GM21423 (cell line): ENCODE data around the gene HIVEP1.
"Not testable (repeated sequence)": the region's sequence is repeated elsewhere in the genome, so short reads cannot be mapped to it uniquely, and the experiment has no call there.

Experiments used
- ATAC-seq: cut with Tn5 transposase; IDR thresholded peaks from one replicate; pipeline ENCODE4 v1.9.1; 2021; ENCODE audit warnings: mild to moderate bottlenecking, moderate library complexity; ENCODE audit not compliant: unreplicated experiment

HIVEP1 gene

GRCh38 chr6:12082368-12082767, 70.3 kb downstream of the HIVEP1 start:
- no peak for ATAC-seq

GRCh38 chr6:12083302-12083701, 71.2 kb downstream of the HIVEP1 start:
- no peak for ATAC-seq

GRCh38 chr6:12083763-12084162, 71.7 kb downstream of the HIVEP1 start:
- no peak for ATAC-seq

- no peak for ATAC-seq
These were observed 72.6 kb downstream of the HIVEP1 start for GRCh38 chr6:12084681-12085080.

DNA sequence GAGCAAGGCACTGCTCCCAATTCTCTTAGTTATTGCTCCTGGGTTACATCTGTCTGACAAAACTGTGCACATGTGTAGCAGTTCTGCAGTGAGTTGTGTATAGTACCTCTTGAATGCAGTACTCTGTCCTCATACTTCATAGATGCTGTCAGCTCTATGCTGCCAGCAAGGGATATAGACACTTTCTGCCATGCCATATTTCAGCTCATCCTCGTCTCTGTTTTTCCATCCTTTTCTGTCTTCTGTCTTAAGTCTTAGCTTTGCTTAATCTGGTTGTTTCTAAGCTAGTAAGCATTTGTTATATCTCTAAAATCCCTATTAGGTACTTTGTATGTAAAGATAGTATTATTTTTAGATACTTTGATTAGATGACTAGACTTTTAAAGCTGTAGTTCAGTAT, 76.4 kb downstream of the HIVEP1 start:
- no peak for ATAC-seq

DNA sequence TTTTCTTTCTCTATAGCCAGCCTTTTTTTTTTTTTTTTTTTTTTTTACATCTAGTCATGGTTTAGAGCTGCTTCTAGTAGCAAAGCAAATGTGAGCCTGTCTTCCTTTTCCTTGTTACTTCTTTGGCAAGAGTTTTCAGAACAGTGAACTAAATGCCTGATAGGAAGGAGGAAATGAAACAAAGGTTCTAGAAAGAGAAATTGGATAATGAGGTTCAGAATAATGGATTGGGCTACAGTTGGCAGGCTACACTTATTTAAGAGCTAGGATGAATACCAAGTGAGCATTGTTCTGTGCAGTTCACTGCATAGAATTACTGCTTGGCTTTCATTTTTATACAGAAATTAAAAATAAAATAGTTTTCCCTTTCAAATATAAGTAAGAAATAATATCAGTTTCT, 78.6 kb downstream of the HIVEP1 start:
- no peak for ATAC-seq

GRCh38 chr6:12092762-12093161, 80.7 kb downstream of the HIVEP1 start:
- no peak for ATAC-seq

DNA sequence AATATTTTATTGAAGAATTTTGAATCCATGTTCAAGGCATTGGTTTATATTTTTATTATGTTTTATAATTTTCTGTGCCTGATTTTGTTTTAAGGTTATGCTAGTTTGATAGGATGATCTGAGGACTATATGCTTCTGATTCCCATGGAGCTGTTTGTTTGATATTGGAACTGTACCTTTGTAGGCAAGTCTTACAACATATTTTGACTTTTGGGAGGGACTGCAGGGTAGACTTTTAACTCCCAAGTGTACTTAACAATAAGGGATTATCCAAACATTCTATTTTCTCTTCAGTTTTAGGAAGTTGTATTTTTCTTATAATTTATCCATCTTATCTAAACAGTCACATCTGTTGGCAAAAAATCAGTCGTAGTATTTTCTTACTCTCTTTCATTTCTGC, 82.6 kb downstream of the HIVEP1 start:
- ATAC-seq, result no peak

DNA sequence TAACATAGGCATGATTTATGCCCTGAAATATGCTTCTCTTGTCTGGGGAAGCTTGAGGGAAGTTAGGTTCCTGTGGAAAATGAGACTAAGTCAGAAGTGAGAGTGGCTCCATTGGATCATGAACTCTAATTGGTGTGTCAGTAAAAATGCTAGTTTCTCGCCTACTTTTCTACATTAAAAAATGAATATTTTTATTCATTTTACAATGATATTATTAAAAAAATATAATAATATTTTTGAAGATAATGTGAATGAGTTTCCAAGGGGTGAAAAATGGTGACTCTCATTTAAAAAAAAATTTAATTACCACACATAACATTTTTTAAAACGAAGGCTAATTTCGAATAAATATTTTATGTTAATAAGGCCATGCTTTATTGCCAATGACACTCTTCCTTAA, 84.2 kb downstream of the HIVEP1 start:
- no peak for ATAC-seq

DNA sequence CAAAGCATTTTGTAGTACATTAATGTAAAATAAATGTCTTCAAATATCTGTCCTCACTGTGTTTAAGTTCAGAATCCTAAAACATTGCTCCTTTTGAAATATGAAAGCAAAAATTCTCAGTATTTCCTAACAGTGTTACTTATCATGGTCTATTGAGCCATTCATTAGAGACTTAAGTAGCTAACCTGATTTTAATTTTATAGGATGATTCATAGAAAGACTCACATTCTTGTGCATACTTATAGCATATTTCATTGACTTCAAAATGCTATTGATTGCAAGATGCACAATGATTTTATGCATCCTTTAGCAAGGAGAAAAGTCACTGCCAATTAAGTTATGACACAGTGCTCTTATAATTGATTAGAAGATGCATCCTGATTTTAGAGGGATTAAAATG, 85.7 kb downstream of the HIVEP1 start:
- ATAC-seq, result no peak

GRCh38 chr6:12099623-12100338, 87.7 kb downstream of the HIVEP1 start:
- no peak for ATAC-seq

DNA sequence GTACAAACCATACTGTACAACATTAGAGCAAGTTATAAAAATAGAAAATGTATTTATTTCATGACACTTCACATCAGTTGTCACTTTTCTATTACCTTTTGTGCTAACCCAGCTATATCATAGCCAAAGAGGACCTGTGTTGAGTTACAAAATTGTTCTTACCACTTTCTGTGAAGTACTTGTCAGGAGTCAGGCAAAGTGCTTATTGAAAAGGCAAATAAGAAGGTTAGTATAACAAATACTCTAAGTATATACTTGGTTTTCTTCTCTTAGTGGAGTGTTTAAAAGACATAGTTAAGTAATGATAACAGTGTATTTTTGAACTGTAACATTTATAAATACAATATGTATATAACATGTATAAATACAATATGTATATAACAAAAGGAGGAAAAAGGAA, 88.9 kb downstream of the HIVEP1 start:
- ATAC-seq, result no peak

- ATAC-seq, result no peak
These were observed 89.7 kb downstream of the HIVEP1 start for GRCh38 chr6:12101653-12102312.

- no peak for ATAC-seq
These were observed 90.2 kb downstream of the HIVEP1 start for GRCh38 chr6:12102350-12102749.

DNA sequence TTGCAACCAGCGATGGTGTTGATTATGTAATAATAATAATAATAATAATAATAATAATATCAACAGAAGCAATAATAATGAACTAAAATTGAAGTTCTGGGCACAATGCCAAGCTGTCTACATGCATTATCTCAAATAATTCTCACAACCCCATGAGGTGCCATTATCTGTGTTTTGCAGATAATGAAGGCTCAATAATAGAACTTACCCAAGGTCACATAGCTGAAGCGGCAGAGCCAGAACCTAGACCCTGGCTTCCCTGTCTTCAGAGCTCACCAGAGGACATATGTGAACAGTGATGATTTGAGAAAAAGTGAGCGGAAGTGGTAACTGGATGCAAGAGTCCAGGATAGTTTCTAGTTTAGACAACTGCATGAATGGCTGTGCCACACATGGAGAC, 91.0 kb downstream of the HIVEP1 start:
- no peak for ATAC-seq

DNA sequence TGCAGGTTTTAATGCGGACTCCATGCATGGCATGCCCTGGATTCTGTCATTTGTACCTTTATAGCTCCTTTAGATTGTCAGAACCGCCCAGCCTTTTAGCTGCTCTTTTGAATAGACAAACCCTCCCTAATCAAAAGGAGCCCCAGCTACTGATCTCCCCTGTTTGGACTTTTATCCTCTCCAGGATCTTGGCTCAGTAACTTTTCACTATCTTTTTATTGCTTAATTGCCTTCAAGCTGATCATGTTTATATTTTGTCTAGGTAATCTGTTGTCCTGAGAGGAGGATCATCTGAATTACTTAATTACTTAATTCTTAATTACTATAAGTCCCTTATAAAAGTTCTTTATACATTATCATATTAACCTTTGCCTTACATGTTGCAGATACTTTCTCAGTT, 93.2 kb downstream of the HIVEP1 start:
- no peak for ATAC-seq

DNA sequence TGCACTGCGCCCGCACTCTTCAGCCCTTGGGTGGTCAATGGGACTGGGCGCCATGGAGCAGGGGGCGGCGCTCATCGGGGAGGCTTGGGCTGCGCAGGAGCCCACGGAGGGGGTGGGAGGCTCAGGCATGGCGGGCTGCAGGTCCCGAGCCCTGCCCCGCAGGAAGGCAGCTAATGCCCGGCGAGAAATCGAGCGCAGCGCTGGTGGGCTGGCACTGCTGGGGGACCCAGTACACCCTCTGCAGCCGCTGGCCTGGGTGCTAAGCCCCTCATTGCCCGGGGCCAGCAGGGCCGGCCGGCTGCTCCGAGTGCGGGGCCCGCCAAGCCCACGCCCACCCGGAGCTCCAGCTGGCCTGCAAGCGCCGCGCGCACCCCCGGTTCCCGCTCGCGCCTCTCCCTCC, 96.3 kb downstream of the HIVEP1 start:
- not testable (repeated sequence) for ATAC-seq

DNA sequence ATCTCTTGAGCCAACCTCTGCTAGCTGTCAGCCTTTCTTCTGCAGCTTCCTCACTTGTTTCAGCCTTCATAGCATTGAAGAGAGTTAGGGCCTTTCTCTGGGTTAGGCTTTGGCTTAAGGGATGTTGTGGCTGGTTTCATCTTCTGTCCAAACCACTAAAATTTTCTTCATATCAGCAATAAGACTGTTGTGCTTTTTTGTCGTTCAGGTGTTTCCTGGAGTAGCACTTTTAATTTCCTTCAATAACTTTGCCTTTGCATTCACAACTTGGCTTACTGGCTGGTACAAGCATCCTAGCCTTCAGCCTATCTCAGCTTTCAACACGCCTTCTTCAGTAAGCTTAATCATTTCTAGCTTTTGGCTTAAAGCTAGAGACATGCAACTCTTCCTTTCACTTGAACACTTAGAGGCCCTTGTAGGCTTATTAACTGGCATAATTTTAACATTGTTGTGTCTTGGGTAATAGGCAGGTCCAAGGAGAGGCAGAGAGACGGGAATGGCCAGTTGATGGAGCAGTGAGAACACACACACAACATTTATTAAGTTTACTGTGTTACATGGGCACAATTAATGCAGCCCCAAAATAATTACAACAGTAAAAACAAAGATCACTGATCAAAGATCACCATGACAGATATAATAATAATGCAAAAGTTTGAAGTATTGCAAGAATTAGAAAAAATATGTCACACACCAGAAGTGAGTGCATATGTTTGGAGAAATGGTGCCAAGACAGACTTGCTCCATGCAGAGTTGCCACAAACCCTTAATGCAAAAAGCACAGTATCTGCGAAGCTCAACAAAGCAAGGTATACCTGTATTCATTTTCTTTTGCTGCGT, 98.6 kb downstream of the HIVEP1 start:
- no peak for ATAC-seq

- no peak for ATAC-seq
These were observed 99.2 kb downstream of the HIVEP1 start for GRCh38 chr6:12111363-12111670.

- no peak for ATAC-seq
These were observed 100.6 kb downstream of the HIVEP1 start for GRCh38 chr6:12112540-12113189.

DNA sequence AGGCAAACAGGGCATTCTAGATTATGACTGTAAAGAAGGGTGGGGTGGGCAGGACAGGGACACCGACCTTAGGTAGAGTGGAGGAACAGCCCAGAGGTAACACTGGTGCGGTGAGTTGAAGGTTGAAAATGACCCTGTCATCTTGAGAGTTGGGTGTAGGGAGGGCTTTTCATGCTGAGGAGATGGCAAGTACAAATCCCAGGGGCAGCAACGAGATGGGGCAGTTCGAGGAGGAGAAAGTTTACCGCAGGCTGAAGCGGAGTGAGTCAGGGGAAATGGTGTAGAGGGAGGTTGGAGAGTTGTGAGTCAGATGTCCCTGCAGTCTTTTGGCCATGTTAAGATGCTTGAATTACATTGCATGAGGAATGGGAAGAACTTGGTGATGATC, 101.1 kb downstream of the HIVEP1 start:
- no peak for ATAC-seq
